ENCODE data around the gene PHLPP2. TPM values are rescaled to one million over a fixed set of nuclear protein-coding genes. Genes with fewer than 3 reads are reported as not detected.

Gene PHLPP2
- total RNA-seq, 1 experiment from 2014 or later, result 13.1 TPM

- H3K4me3 ChIP-seq (ENCODE audit: low read depth in 2 of 2, low read length in 2 of 2), result no peak overlapping the region
- H3K9me3 ChIP-seq (ENCODE audit: control insufficient read depth, insufficient read depth, low read depth, low read length), result no peaks in the 10 kb centered on the region
- peaks cover 14% of the 10 kb centered on the region for H3K36me3 ChIP-seq (ENCODE audit: control insufficient read depth, insufficient read depth, low read length)
- no peak overlapping the region for H3K27ac ChIP-seq (ENCODE audit: low read length)
- no peaks in the 10 kb centered on the region; the same call in 1 of the 2 replicates for H3K4me1 ChIP-seq (ENCODE audit: control insufficient read depth, insufficient read depth, low read length)
- DNase-seq (ENCODE audit: low read depth, low spot score) (no peak), ATAC-seq (no peak)
- TF ChIP-seq TCF7L2 (IDR thresholded peaks at IDR 0.05; ENCODE audit: low read depth, low read length) (no peak), REST (IDR thresholded peaks at IDR 0.05; ENCODE audit: insufficient read depth in 1 of 2, low read depth in 2 of 2, low read length in 1 of 2) (no peak), POLR2AphosphoS5 (IDR thresholded peaks at IDR 0.05; ENCODE audit: low read depth, low read length) (no peak), SIN3A (IDR thresholded peaks at IDR 0.05; ENCODE audit: borderline replicate concordance, insufficient read depth, low read depth, low read length) (no peak)
- TF ChIP-seq, protein P1, sequence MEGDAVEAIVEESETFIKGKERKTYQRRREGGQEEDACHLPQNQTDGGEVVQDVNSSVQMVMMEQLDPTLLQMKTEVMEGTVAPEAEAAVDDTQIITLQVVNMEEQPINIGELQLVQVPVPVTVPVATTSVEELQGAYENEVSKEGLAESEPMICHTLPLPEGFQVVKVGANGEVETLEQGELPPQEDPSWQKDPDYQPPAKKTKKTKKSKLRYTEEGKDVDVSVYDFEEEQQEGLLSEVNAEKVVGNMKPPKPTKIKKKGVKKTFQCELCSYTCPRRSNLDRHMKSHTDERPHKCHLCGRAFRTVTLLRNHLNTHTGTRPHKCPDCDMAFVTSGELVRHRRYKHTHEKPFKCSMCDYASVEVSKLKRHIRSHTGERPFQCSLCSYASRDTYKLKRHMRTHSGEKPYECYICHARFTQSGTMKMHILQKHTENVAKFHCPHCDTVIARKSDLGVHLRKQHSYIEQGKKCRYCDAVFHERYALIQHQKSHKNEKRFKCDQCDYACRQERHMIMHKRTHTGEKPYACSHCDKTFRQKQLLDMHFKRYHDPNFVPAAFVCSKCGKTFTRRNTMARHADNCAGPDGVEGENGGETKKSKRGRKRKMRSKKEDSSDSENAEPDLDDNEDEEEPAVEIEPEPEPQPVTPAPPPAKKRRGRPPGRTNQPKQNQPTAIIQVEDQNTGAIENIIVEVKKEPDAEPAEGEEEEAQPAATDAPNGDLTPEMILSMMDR (IDR thresholded peaks at IDR 0.05), result no peak
- BruUV-seq (replicated peaks), result no TSS peak
- H3K27me3 ChIP-seq (ENCODE audit: control insufficient read depth, insufficient read depth, low read length), result no peaks in the 10 kb centered on the region
- in situ Hi-C loops (cut with HindIII; ENCODE audit: low pct_unique_long_range_greater_than_20kb, low sequenced_read_pairs) (no loop called here), intact Hi-C loops (cut with micrococcal nuclease; ENCODE audit: unreplicated experiment) (no loop called here)
- CTCF ChIA-PET, result no interaction called here
- POLR2A ChIA-PET, result interaction anchor here (0.6 kb wide), 1 partner anchor 131 kb away, joined by 4 read pairs; no protein-coding TSS in a partner anchor
These were observed 44.7 kb upstream of the PHLPP2 start for GRCh38 chr16:71769222-71769621.

DNA sequence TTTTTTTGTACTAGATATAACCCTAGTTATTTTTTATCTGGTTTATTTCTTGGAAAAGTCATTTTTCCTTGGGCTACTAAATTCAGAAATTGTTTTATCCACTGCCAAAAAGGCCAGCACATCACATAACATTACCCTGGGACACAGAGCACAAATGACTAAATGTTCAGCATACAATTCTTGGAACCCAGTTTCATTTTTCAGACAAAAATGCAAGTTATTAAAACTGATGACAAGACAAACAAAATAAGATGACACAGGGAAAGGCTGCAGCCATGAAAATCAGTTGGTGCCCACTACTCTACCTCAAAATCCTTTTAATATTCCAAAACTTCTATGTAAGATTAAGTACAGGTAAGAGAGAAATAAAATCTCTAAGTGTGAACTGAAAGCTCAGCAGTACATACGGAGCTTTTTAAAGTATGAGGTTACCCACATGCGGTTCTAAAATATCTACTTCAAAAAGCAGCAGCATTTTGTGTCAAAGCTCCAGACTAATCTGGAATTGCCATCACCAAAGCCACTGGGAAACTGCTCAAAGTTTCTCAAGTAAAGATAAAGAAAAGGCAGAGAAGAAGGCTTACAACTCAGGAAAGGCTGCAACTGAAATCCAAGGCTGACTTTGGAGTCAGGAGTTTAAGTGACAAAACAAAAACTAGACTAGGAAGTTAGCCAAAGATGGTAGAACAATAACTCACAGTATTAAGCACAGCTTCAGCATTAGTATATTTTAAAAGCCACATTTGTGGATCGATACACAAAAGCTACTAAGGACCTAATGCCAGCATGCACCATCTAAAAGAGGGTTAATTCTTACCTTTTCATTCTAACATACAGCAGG is 42.8 kb upstream of the PHLPP2 start:
- peak overlapping the region; percentile 17; the same call in 1 of the 2 replicates for H3K27ac ChIP-seq (ENCODE audit: low read length)
- no peaks in the 10 kb centered on the region for H3K27me3 ChIP-seq (ENCODE audit: control insufficient read depth, insufficient read depth, low read length)
- no peak overlapping the region for H3K4me3 ChIP-seq (ENCODE audit: low read depth in 2 of 2, low read length in 2 of 2)
- TF ChIP-seq SIN3A (IDR thresholded peaks at IDR 0.05; ENCODE audit: borderline replicate concordance, insufficient read depth, low read depth, low read length), result no peak
- TF ChIP-seq TCF7L2 (IDR thresholded peaks at IDR 0.05; ENCODE audit: low read depth, low read length), result no peak
- POLR2A ChIA-PET, result interaction anchor here (0.7 kb wide), 1 partner anchor 142 kb away, joined by 7 read pairs; no protein-coding TSS in a partner anchor
- ATAC-seq (no peak), DNase-seq (ENCODE audit: low read depth, low spot score) (no peak)
- no peaks in the 10 kb centered on the region; the same call in 1 of the 2 replicates for H3K4me1 ChIP-seq (ENCODE audit: control insufficient read depth, insufficient read depth, low read length)
- intact Hi-C loops (cut with micrococcal nuclease; ENCODE audit: unreplicated experiment) (no loop called here), in situ Hi-C loops (cut with HindIII; ENCODE audit: low pct_unique_long_range_greater_than_20kb, low sequenced_read_pairs) (no loop called here)
- no peaks in the 10 kb centered on the region for H3K9me3 ChIP-seq (ENCODE audit: control insufficient read depth, insufficient read depth, low read depth, low read length)
- H3K36me3 ChIP-seq (ENCODE audit: control insufficient read depth, insufficient read depth, low read length), result peaks cover 9% of the 10 kb centered on the region
- CTCF ChIA-PET, result no interaction called here
- BruUV-seq (replicated peaks), result no TSS peak

DNA sequence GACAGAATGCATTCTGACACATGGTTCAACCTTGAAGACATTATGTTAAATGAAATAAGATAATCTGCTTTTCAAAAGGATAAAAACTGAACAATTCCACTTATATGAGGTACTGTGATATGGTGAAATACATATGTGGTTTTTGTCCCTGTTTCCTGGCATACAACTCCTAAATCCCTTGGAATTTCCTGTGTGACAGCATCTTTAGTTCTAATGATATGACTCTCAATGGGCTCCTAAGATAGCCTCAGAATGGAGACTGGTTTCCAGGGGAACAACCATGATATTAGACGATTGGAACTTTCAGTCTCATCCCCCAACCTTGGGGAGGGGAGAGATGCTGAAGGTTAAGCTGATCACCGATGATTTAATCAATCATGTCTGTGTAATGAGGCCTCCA is 37.7 kb upstream of the PHLPP2 start:
- no peak for ATAC-seq
- in situ Hi-C loops (cut with HindIII; ENCODE audit: low pct_unique_long_range_greater_than_20kb, low sequenced_read_pairs), result no loop called here
- Histone ChIP-seq H3K9me3 (ENCODE audit: control insufficient read depth, insufficient read depth, low read depth, low read length) (no peaks in the 10 kb centered on the region), H3K27ac (ENCODE audit: low read length) (no peak overlapping the region), H3K4me1 (ENCODE audit: control insufficient read depth, insufficient read depth, low read length) (no peaks in the 10 kb centered on the region), H3K4me3 (ENCODE audit: low read depth in 2 of 2, low read length in 2 of 2) (no peak overlapping the region), H3K36me3 (ENCODE audit: control insufficient read depth, insufficient read depth, low read length) (peaks cover 6% of the 10 kb centered on the region), H3K27me3 (ENCODE audit: control insufficient read depth, insufficient read depth, low read length) (no peaks in the 10 kb centered on the region)
- intact Hi-C loops (cut with micrococcal nuclease; ENCODE audit: unreplicated experiment), result no loop called here
- TF ChIP-seq REST (IDR thresholded peaks at IDR 0.05; ENCODE audit: insufficient read depth in 1 of 2, low read depth in 2 of 2, low read length in 1 of 2) (no peak), SIN3A (IDR thresholded peaks at IDR 0.05; ENCODE audit: borderline replicate concordance, insufficient read depth, low read depth, low read length) (no peak), POLR2AphosphoS5 (IDR thresholded peaks at IDR 0.05; ENCODE audit: low read depth, low read length) (no peak)
- TF ChIP-seq, protein P1 (IDR thresholded peaks at IDR 0.05), result no peak
- POLR2A ChIA-PET, result no interaction called here
- BruUV-seq (replicated peaks), result no TSS peak
- no peak for DNase-seq (ENCODE audit: low read depth, low spot score)
- CTCF ChIA-PET, result no interaction called here

Data from Panc1 (cell line).